Pancreas (tissue), 10 donors: ENCODE data around the gene TMEM212. TPM values are rescaled to one million over a fixed set of nuclear protein-coding genes. Genes with fewer than 3 reads are reported as not detected.
"Not testable (repeated sequence)": the region's sequence is repeated elsewhere in the genome, so short reads cannot be mapped to it uniquely, and the experiment has no call there.

Source experiments
- ATAC-seq, 4 donors: fragments of 200-7000 bp; cut with Tn5 transposase; one replicate each; pipeline versions ENCODE4 v1.8.0 to v1.9.1; 2020; ENCODE audit warnings: mild to moderate bottlenecking in 4 of 4, moderate library complexity in 4 of 4
- DNase-seq, 6 donors: peaks; one replicate each; pipeline ENCODE4 v3.0.0-alpha.2; 2020
- FAIRE-seq: peaks from 2 replicates; lab custom pipeline; 2012; peaks lifted over from hg19 to GRCh38; lab: Jason Lieb, UNC
- H3K27ac ChIP-seq, 4 donors: fragments of 200-600 bp; sonication (generic); 1 replicate in 3 of 4; 2 replicates in 1 of 4; pipeline versions ENCODE4 v1.5.0 to v1.8.0; 2020
- H3K27me3 ChIP-seq, 4 donors: fragments of 200-600 bp; one replicate each; pipeline ENCODE4 v1.8.0; 2021
- H3K36me3 ChIP-seq, 3 donors: fragments of 200-600 bp; sonication (generic) in 1 of 3; one replicate each; pipeline versions ENCODE4 v1.5.0 to v1.8.0; 2020 to 2021
- H3K4me1 ChIP-seq, 3 donors: fragments of 200-600 bp; one replicate each; pipeline ENCODE4 v1.8.0; 2021
- H3K4me3 ChIP-seq, 4 donors: fragments of 200-600 bp; sonication (generic) in 2 of 4; one replicate each; pipeline versions ENCODE4 v1.5.0 to v1.8.0; 2020 to 2021
- H3K9me3 ChIP-seq, 4 donors: fragments of 200-600 bp; one replicate each; pipeline ENCODE4 v1.8.0; 2021
- CTCF ChIP-seq, 4 donors: fragments of 200-600 bp; sonication (generic) in 3 of 4; IDR thresholded peaks; one replicate each; pipeline versions ENCODE4 v1.5.0 to v1.8.0; 2021; ENCODE audit warnings: antibody characterized with exemption in 4 of 4
- WGBS, 2 donors: extraction: QIAGEN DNeasy Blood & Tissue Kit; methylation state at CpG; one replicate each; pipeline ENCODE4 v1.1.7; 2013; 5-methylcytosine and 5-hydroxymethylcytosine counted together
- intact Hi-C, 3 donors: fragments of 100-400 bp; cut with DNase I; formaldehyde crosslinking; loops; one replicate each; pipeline versions ENCODE4 v1.11.1 to v1.14.2; 2022
- polyA plus RNA-seq, 2 donors: library from polyadenylated mRNA; stranded (reverse); fragments of 200-250 nt; gene quantifications; one replicate each; pipeline ENCODE4 v1.2.3, GENCODE V29; 2013
- total RNA-seq, 6 donors: library from RNA; stranded (reverse); fragmentation: NEBNext Ultra II Directional in 4 of 6; extraction: Animal tissue kit (Norgen Biotek cat#: 25700) in 4 of 6; gene quantifications; one replicate each; pipeline versions ENCODE4 v1.2.1 to v1.2.4, GENCODE V29; 2021 to 2023
- donor health status: healthy with polysubstance abuse.
- donor health status: DM: no; HTN: no; CAD: no; lungs with moderate emphysema.
- donor health status: DM: no; HTN: no; CAD: no.
- donor health status: control.
- donor health status: control.
- donor health status: Bipolar disorder and iron deficiency.
- donor health status: DM: yes; HTN: yes; CAD: no.
- donor health status: DM: no; HTN: no; CAD: no.
- donor health status: DM: no; HTN: no; CAD: no.
- donor health status: DM: yes; HTN: yes; CAD: no.

The TMEM212 gene
- total and polyA plus RNA-seq, 8 donors, result not detected

- FAIRE-seq, result peak; percentile 13
- no peak for DNase-seq
- peaks cover 0 to 17% (median 8%) of the 10 kb centered on the region in 3 donors for H3K4me1 ChIP-seq
- intact Hi-C loops, result no loop called here
- no peak overlapping the region for H3K4me3 ChIP-seq
- ATAC-seq, result no peak
- no peaks in the 10 kb centered on the region for H3K36me3 ChIP-seq
- no peaks in the 10 kb centered on the region for H3K9me3 ChIP-seq
- no peak for TF ChIP-seq CTCF (IDR thresholded peaks at IDR 0.05)
- WGBS, 2 donors, result 83 to 96% methylated on average over 2 of the region's 2 CpGs
- no peak overlapping the region for H3K27ac ChIP-seq
- no peaks in the 10 kb centered on the region for H3K27me3 ChIP-seq
Measured at GRCh38 chr3:171812811-171813210, 30.3 kb upstream of the TMEM212 start.

GRCh38 chr3:171813278-171813896, 29.8 kb upstream of the TMEM212 start:
- 97% methylated on average over 3 of the region's 3 CpGs for WGBS, 2 donors
- H3K4me1 ChIP-seq, result peaks cover 0 to 17% (median 8%) of the 10 kb centered on the region in 3 donors
- no peaks in the 10 kb centered on the region for H3K36me3 ChIP-seq
- no peak overlapping the region for H3K4me3 ChIP-seq
- H3K9me3 ChIP-seq, result no peaks in the 10 kb centered on the region
- DNase-seq (no peak), ATAC-seq (no peak), FAIRE-seq (no peak)
- intact Hi-C loops, result no loop called here
- no peaks in the 10 kb centered on the region for H3K27me3 ChIP-seq
- TF ChIP-seq CTCF (IDR thresholded peaks at IDR 0.05), result no peak
- H3K27ac ChIP-seq, result no peak overlapping the region

GRCh38 chr3:171813897-171814460, 29.2 kb upstream of the TMEM212 start:
- Histone ChIP-seq H3K4me1 (peaks cover 0 to 15% (median 8%) of the 10 kb centered on the region in 3 donors), H3K4me3 (no peak overlapping the region), H3K36me3 (no peaks in the 10 kb centered on the region), H3K27me3 (no peaks in the 10 kb centered on the region), H3K27ac (no peak overlapping the region), H3K9me3 (no peaks in the 10 kb centered on the region)
- no peak for DNase-seq
- FAIRE-seq, result no peak
- no peak for TF ChIP-seq CTCF (IDR thresholded peaks at IDR 0.05)
- intact Hi-C loops, result no loop called here
- ATAC-seq, result no peak
- WGBS, 2 donors, result 69 to 86% methylated on average over 4 of the region's 4 CpGs

GRCh38 chr3:171814662-171815061, 28.5 kb upstream of the TMEM212 start:
- H3K9me3 ChIP-seq, DNase-seq, H3K4me3 ChIP-seq, FAIRE-seq, intact Hi-C loops, H3K27ac ChIP-seq, H3K27me3 ChIP-seq, ATAC-seq, H3K36me3 ChIP-seq: not testable (repeated sequence)
- WGBS, 2 donors, result 92 to 93% methylated on average over 6 of the region's 6 CpGs
- H3K4me1 ChIP-seq, result peaks cover 0 to 11% (median 4%) of the 10 kb centered on the region in 3 donors

GRCh38 chr3:171815973-171816595, 27.1 kb upstream of the TMEM212 start:
- no peak for ATAC-seq

More at GRCh38 chr3:171815973-171816595, 27.1 kb upstream of the TMEM212 start:
- no peak for TF ChIP-seq CTCF (IDR thresholded peaks at IDR 0.05)
- Histone ChIP-seq H3K27ac (no peak overlapping the region), H3K9me3 (no peaks in the 10 kb centered on the region), H3K27me3 (no peaks in the 10 kb centered on the region), H3K4me1 (peaks cover 0 to 7% (median 3%) of the 10 kb centered on the region in 3 donors), H3K4me3 (no peak overlapping the region), H3K36me3 (no peaks in the 10 kb centered on the region)
- DNase-seq (no peak), FAIRE-seq (no peak)
- intact Hi-C loops, result no loop called here
- WGBS, 2 donors, result 22 to 23% methylated on average over 2 of the region's 2 CpGs
